NCI-H146 (cell line): ENCODE measurements around the gene CHAC1.

Experiments used
- DNase-seq: peaks from one replicate; lab custom pipeline; 2025; lab: John Stamatoyannopoulos, UW

CHAC1 gene

DNA sequence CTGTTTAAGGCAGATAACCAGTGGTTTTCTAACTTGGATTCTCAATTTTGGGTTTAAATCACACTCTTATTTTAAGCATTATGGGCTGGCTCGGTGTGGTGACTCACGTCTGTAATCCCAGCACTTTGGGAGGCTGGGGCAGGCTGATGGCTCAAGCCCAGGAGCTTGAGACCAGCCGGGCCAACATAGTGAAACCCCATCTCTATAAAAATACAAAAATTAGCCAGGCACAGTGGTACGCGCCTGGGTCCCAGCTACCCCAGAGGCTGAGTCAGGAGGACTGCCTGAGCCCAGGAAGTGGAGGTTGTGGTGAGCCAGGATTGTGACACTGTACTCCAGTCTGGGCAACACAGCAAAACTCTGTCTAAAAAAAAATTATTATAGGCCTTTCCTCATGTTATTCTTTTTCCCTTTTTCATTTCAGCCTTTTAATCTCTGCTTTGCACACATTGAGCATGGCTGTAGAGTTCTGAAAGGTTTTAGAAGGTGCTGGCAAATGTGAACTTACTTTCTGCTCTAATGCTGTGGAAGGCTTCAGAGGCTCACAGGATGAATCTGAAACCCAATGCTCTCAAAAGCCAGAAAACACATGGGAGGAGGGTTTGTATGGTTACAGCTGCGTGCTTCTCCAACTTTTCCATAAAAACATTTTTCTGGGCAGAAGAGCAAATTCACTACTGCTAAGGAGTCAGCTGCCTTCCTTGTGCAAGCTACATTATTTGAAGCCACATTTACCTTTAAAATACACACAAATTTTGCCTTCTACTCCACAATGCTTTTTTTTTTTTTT, 32.5 kb downstream of the CHAC1 start:
- DNase-seq: no peak

DNA sequence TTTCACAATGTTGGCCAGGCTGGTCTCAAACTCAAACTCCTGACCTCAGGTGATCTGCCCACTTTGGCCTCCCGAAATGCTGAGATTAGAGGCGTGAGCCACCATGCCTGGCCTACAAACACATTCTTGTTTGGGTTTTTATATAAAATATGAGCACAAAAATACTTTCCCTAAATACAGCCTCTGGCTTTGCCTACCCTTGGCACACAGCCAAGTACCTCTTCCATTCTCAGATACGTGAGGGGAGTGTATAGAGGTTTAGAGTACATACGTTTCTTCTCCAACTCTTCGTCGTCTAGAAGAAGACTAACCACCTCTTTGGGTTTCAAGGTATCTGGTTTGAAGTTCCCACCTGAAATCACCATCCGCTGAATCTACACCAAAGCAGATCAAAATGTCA, 33.5 kb downstream of the CHAC1 start:
- DNase-seq: no peak

DNA sequence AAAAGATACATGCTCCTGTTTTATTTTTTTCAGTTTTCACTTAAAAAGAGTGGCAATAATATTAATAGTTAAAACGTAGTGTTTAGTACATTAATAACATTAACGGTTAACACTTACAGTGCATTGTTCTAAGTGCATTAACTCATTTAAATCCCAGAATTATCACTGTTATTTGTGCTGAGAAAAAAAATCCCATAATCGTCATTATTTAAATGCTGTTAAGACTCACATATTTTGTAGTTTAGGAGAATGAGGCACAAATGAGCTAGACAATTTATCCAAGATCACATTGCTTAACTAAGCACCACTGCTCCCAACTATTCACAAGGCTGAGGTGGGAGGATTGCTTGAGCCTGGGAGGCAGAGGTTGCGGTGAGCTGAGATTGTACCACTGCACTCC, 34.9 kb downstream of the CHAC1 start:
- no peak for DNase-seq

DNA sequence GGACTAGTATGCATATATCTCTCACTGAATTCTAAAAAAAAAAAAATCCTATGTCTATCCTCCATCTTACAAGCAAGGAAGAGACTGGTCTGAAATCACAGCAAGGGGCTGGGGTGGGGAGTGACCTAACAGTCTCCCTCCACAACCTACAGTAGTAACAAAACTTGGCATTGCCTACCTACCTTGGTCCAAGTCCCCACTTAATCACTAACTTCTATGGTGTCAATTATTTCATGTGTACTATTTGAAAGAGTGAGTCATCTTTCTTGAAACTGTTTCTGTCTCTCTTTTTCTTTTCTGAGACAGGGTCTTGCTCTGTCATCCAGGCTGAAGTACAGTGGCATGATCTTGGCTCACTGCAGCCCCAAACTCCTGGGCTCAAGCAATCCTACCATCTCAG, 36.8 kb downstream of the CHAC1 start:
- no peak for DNase-seq

DNA sequence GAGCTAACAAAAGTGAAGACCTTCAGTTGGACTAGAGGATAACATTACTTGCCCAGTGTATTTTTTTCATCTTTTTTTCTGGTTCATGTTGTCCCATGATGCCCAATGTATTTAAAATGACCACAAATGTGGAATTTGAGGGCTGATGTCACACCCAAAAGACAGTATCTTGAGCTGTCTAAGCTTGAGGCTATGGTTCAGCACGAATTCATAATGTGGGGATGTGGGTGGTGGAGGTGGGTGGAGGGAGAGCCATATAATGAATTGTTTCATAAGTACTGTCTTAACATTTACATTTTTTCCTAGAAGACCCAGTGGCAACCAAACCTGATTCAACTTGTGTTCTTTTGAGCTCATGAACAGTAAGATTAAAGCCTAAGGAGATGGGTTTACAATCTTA, 37.5 kb downstream of the CHAC1 start:
- DNase-seq: no peak

DNA sequence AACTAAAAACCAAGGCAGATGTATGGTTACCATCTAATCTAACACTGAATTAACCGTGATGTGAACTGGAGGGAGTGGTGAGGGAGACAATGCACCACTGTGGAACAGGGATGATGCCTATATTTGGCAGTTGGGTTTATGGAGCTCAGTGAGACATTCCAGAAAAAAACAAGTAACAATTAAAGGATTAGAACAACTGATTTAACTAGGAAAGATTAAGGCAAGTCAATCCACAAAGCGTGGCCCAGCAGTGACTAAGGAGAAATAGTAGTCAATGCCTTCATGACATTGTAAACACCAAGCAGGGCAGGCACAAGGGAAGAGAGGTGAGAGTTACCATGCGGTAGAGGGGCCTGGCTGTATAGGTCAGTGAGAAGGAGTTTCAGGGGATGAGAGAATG, 38.1 kb downstream of the CHAC1 start:
- DNase-seq: no peak

DNA sequence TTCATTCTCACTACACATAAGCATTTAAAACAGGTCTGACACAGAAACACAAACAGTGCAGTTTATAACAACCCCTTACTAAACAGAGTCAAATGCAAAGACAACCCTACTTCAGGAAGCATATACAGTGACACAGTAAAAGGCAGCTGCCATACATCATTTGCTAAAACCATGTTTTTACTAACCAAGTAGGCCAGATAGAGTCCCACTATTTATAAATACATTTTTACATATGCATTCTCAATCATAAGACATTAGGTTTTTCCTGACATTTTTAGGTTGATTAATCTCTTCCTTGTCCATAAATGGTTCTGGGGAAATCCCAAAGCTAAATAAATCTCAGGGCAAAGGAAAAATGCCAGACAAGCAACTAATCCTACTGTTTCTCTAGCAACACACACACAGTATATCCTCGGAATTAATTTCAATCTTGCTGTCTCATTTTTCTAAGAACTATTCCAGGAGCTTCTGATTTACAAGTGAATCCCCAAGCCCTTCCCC, 39.0 kb downstream of the CHAC1 start:
- no peak for DNase-seq

DNA sequence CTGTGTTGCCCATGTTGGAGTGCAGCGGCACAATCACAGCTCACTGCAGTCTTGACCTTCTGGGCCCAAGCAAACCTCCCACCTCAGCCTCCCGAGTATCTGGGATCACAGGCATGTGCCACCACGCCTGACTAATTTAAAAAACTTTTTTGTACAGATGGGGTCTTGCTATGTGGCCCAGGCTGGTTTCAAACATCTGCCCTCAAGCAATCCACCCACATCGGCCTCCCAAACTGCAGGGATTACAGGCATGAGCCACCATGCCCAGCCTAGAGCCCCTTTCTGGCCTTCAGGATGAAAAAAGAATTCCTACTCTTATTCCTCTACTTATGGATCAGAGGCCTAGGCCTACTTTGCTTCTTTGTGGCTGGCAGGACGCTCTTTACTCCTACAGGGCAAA, 39.6 kb downstream of the CHAC1 start:
- no peak for DNase-seq

DNA sequence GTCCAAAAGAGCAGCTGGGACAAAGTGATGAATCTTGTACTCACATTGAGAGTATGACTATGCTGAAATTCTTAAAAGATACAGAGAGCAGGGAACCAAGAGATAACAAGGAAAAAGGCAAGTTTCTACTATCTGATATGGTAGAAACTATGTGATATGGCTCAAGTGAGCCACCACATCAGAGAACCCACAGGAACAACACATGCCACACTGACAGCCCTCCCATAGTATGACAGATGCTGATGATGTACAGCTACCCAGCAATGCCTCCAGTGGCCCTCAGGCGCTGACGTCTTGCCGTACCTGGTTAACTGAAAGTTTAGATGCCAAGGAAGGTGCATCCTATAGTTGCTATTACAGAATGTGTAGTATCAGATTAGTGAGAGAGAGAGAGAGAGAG, 42.4 kb downstream of the CHAC1 start:
- no peak for DNase-seq

DNA sequence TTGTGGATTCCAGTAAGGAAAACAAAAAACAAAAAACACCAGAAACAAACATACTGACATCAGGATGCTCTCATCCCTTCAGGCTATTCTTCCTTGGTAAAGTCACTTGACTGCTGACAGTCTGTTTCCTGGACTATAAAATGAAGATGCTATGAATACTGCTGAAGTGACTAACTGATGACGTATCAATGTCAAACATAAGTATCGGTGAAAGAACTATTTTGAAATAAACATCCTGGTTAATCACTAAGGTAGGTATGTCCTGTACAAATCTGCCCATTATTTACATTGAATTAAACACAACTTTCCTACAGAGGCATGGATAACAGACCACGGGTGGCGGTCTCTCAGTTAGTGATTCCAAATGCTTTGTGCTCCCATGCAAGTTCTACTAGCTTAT, 45.9 kb downstream of the CHAC1 start:
- no peak for DNase-seq

DNA sequence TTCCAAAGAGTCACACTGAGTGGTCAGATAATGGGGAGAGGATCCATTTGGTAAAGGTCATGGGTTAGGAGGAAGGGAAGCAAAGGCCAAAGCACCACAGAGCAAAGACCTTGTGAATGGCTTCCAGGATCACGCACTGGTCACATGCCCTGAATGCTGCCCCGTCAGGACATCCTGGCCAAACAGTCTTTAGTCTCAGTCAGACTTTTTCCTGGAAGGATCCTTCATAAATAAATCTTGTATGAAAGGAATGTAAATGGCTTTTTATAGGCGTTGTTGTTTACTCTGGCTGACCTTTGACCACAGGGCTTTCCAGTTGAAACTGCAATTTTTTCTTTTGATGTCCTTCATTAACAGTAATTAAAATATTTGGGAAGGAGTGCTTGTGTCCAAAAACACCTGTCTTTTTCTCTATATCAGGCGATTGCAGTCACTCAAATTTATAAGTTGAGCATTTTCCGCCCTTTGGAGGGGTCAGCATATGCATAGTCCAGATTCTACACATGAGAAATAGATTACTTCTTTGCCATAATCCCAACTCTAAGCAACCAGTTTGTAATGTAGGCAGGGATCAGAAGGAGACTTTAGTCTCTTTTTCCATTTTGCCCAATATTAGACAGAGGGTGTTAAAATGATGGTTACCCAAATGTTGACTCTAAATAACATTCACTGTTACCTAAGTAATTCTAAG, 48.4 kb downstream of the CHAC1 start:
- no peak for DNase-seq

DNA sequence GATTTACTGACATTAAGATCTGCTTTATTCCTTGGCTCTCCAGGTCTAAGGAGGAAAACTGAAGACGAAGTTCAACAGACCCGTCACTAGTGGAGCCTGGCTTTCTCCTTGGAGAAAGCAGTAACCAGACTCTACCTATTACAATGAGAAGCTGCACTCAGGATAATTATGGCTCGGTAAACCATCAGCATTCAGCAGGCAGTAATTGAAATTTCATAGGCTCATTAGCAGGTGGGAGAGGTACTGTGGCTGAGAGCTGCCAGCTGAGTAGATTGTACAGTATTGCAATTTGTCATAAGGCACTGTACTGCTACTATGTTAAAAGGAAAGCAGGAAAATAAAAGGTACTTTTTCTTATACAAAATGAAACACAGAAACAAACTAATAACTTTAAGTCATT, 51.2 kb downstream of the CHAC1 start:
- peak; percentile 30 for DNase-seq
